Stimulated activated CD8-positive, alpha-beta memory T cell treated with anti-CD3 and anti-CD28 coated beads, Interleukin-12 subunit alpha, Interleukin-12 subunit beta, amount 100 ng/mL, for 24 hours (primary cell): ENCODE results near the gene NIPSNAP3A.

ENCODE experiments used
- DNase-seq: peaks from one replicate; pipeline ENCODE4 v3.0.0-alpha.2; 2020; ENCODE audit errors: extremely low read depth

Gene NIPSNAP3A

DNA sequence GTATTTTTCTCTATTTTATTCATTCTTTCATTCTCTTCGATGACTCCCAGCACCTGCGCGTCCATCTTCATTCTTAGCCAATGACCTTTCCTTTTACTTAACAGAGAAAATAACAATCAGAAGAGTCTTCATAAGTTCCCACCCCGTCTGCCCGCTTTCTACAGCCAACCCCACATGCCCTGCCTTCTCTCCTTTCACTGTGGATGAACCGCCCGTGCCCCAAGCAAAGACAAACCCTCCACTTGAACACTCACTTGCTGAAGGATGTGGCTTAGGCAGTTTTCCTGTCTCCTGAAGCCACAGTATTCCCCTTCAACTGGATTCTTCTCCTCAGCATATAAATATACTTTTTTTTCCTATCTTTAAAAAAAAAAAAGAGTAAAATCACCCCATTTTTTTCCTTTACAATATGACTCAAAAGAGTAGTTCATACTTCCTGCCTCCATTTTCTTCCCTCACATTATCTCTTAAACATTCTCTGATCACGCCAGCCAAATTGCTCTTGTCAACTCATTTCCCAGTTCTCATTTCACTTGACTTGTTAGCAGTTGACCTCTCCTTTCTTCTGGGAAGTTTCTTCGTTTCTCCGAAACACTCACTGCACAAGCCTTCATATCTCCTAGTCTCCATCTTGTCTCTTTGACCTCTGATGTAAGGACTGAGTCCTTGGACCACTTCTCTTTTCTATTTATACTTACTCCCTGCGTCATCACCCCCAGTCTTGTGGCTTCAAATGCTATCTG is 27.5 kb downstream of the NIPSNAP3A start:
- no peak for DNase-seq

DNA sequence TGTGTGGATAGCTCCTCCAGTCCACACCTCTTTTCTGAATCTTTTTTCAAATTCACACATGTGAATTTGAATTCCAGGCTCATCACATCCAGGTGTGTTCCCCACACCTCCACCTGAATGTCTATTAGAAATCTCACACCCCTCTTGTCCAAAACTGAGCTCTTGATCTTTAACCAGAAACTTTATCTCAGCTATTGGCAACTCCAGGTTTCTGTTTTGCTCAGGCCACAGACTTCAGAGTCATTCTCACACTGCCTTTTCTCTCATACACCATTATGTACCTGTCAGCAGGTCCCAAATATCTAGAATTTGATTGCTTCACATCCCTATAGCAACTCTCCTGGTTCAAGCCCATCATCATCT is 28.1 kb downstream of the NIPSNAP3A start:
- DNase-seq, result no peak

DNA sequence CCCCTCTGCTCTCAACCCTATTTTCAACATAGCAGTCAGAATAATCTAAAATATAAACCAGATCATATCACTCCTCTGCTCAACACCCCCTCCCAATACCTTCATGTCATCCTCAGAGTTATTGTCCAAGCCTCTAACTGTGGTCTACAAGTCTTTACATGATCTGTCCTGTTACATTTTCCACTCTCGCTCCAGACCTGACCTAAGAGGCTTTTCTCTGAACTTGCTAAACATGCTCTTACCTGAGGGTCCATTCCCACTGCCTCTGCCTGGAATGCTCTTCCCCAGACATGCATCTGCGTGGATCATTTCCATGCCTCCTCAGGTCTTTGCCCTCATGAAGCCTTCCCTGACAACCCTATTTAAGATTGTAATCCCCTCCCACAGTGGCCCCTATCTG is 28.5 kb downstream of the NIPSNAP3A start:
- no peak for DNase-seq

DNA sequence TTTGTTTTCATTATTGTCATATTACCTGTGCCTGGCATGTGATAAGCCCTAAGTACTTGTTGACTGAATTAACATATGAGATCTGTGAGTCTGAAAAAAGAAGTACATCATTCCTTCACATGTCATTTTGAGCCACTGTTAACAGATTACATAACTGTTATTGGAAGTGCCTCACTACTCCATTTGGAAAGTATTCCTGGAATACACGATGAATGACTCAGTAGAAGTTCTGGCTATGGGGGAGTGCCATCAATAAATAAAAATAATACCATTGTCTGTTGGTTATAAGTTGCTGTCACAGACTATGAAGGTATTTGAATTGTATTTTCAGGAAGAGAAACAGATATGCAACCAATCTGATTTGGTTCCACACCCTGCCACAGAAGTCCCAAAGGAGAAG is 29.3 kb downstream of the NIPSNAP3A start:
- DNase-seq, result no peak

DNA sequence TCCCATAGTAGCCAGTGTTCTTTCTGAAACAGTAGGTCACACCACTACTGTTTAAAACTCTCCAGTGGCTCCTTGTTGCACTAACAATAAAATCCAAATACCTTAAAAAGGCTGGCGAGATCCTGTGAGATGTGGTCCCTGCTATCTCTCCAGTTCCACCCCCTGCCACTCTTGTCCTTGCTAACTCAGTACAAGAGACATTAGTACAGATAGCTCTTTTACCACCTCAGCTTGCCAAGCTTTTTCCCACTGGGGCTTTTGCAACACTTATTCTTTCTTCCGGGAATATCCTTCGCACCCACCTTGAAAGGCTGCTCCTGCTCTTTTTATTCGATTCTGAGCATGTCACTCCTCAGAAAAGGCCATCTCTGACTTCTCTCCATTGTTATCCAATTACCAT is 31.3 kb downstream of the NIPSNAP3A start:
- no peak for DNase-seq

DNA sequence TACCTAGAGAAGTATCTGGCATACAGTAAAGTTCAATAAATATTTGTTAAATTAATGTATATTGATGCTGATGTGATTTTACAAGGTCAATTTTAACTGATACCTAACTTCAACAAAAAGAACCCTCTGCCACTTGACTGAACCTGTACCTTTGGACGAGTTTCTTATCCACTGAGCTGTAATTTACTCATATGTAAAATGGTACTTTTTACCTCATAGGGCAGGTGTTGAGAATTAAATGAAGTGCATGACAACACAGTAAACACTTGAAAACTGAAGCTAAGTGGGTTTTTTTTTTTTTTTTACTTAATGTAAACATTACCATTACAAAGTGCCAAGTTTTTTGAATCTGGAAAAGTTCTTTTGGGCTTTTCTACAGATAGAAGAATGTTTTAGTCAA is 31.9 kb downstream of the NIPSNAP3A start:
- no peak for DNase-seq

DNA sequence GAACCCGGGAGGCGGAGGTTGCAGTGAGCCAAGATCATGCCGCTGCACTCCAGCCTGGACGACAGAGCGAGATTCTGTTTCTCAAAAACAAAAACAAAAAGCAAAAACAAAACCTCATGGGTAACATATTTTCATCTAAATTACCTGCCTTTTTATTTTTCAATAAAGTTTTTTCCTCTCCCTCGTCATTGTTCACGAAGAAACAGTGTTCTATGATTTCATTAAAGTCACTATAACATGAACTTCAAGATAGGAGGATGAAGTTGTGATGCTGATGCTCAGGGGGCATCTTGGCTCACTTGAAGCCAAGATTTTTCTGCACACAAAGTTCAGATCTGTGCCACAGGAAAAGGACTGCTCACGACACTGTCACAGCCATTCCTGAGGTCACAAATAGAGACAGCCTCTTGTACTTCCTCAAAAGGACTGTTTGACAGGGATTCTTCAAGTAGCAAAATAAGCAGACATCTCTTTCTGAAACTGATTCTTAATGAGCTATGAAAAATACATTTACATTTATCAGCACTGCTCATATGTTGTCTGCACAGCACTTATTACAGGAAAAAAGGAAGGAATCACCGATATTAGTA is 32.6 kb downstream of the NIPSNAP3A start:
- DNase-seq, result no peak

DNA sequence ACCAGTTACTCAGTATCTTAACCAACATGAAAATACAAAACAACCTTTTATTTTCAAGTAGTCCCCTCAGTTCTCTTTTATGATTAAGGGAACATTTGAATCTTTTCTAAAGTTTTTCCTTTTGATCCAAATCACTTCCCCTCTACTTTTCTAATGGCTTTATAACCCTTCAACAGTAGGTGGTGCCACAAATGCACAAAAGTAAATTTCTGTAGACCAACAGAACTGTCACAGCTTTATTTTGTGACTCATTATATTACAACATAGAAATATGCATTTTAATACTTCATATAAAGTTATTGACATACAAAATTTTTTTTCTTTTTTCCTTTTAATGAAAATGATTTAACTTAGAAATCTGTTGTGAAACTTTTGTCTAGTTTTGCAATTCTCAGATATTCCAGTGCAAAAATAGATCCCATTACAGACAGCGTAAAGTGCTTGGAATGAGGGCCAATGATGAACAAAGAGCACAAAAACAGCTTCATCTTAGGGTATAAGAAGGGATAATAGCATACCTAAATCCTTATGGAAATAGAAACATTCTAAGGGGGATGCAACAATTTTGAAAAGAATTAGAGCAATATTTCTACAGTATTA is 33.4 kb downstream of the NIPSNAP3A start:
- DNase-seq, result no peak

DNA sequence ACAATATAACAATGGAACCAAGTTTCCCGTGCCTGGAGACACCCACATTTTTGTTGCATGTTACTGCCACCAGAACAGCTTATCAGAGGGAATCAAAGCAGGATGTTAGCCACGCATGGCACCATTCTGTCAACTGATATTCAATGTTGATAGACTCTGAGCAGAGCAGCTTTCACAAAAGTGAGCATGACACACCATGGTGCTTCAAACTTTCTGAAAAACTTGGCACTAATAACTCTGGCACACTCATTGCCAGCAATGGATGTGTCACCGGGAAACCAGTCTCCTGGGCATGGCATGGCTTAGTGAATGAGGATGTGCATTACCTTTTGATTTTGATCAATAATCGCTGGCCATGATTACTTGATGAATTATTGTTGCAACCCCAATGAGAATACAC is 36.1 kb downstream of the NIPSNAP3A start:
- no peak for DNase-seq

DNA sequence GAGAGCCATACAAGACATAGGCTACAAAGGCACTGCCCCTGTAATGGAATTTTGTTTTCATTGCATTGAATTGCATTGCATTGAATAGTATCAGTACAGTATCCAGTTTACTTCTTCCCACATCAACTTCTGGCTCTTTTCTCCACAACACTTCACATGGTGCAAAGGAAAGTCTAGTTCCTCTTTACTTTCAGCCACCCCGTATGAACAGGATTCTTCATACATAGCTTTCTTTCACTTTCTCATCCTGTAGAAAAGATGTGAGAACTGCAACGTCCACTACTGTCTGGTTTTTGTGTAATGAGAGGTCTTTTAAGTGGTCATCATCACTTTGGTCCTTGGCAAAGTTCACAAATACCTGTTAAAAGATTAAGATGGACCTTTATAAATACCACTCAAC is 36.6 kb downstream of the NIPSNAP3A start:
- no peak for DNase-seq

DNA sequence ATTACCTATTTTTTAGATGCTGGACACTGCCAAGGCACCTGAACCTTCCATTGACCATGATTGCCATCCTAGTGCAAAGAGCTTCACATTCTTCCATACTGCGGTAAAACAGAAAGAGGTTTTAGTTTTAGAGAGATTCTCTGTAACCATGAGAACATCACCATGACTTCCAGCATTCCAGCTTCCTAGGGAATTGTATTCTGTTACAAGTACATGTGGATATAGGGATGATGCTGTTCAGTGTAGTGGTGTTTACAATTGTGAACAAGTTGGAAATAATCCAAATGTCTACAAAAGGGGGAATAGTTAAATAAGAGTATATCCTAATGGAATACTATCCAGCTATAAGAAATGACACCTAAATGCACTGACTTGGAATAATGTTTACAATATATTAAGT is 38.8 kb downstream of the NIPSNAP3A start:
- DNase-seq, result no peak

DNA sequence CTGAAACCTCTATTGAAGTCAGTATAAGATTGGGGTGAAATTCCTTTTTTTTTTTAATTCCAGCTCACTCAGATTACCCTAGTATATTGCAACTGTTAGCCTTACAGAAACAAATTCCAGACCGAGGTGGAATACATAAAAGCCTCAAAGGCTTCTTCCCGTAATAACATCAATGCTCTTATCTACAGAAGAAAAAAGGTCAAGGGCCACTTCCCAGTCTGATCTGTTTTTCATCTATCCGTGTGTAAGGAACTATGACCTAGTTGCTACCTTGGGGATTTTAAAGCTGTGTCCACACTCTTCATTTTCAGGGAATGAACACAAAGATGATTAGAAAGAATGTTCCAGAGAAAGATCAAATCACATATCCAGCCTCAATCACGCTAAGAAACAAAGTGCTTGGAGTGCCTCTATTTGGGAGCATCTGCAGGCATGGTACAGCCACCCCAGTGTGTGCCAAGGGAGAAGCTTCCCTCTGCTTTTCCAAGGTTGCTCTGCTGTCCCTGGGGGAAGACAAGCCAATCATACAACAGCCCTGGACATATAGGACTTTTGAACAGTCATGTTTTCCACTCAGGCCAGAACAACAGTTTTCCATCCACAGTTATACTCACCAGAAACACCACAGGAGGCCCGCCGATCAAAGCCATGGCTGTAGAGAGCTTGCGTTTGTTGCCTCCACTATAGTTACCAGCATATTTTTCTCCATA is 40.0 kb downstream of the NIPSNAP3A start:
- DNase-seq, result no peak

DNA sequence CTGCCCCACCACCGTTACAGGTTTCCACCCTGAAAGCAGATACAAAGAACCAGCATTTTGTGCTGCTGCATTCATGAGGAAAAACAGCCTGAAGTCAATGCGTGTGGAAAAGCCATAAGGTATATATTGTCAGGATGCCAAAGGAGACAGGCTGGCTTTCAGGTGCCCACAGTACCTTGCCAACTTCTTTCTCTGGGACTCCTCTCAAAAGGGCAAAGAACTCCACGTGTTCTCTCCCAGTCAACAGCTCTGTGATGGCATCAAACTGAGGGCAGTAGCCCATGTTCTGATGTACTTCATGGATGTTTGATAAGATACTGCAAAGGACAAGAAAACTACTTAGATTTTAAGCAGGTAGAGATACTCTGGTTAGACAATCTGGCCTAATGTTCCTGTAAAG is 40.8 kb downstream of the NIPSNAP3A start:
- no peak for DNase-seq

DNA sequence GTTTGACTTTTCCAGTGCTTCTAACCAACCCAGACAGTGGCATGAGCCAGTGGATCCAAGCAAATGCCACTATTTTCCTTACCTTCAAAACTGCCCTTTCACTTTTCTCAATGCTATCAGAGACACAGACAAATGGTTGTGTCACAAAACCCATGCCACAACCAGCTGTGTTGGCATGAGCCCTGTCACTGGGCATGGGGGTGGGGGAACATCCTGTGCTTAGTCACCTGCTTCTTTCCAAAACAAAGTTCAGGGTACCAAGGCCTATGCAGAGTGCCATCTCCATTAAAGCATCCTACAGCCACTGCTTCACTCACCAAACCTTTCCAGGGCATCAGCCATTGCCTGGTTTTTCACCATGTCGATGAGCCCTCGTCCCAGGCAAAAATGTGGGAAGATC is 46.6 kb downstream of the NIPSNAP3A start:
- no peak for DNase-seq

DNA sequence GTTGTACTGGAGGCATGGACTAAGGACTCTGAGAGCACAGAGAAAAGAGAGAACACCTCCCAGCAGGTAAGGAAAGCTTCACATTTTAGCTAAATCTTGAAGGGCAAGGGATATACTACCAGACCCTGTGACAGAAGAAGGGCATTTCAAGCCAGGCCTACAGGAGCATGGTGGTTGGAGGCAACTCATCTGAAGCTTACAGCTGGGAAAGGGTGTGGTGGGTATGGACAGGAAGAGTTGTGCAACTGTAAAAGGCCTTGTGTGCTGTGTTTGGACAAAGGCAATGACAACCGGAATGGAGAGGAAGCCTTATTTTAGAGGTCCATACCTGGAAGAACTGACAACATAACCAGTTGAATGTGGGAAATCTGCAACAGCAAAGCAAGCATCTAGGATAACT is 47.6 kb downstream of the NIPSNAP3A start:
- no peak for DNase-seq

DNA sequence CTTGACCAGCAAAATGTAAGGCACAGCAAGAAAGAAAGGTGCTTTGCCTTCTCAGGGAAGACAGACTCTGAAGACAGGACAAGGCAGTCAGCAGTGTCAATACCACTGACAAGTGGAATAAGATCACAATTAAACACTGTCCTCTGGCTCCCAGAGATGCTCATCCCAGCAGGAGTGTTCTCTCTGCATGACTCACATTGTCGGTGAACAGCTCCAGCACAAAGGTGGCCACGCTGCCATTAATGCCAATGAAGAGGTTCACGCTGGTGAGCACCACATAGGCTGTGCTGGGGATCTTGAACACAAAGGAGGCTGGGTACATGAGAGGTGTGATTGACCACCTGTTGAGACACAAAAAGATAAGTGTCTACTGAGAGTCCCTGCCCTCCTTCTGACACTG is 48.4 kb downstream of the NIPSNAP3A start:
- no peak for DNase-seq

DNA sequence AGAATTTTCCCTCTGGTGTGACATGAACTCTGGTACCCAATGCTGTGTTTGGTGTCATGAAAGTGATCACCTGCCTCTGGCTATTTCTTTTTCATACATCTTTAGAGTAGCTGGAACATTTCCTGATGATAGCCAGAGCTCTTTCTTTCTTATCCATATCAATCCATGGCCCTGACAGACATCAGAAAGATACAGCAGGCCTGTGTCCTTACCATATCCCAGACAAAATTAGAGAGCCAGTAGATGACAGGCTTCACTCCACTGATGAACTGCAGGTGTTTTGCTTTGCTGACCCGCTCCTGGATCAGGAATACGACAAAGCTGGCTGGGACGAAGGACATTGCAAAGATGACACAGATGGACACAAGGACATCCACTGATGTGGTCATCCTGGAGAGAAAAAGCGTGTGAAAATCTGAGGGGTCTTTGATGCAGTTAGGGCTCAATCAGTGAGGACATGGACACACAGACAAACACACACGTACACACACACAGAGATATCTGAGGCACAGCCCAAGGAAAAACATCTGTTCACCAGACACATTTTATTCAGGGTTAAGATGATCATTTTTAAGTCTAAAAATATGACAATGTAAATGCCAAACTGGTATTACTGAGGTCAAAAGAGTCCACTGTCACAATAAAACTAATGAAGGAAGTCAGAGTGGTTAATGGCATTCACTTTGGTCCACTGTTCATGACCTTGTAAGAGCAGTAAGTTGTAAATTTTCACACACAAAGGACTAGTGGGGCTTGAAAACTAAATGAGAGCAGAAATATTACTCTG is 50.9 kb downstream of the NIPSNAP3A start:
- no peak for DNase-seq

DNA sequence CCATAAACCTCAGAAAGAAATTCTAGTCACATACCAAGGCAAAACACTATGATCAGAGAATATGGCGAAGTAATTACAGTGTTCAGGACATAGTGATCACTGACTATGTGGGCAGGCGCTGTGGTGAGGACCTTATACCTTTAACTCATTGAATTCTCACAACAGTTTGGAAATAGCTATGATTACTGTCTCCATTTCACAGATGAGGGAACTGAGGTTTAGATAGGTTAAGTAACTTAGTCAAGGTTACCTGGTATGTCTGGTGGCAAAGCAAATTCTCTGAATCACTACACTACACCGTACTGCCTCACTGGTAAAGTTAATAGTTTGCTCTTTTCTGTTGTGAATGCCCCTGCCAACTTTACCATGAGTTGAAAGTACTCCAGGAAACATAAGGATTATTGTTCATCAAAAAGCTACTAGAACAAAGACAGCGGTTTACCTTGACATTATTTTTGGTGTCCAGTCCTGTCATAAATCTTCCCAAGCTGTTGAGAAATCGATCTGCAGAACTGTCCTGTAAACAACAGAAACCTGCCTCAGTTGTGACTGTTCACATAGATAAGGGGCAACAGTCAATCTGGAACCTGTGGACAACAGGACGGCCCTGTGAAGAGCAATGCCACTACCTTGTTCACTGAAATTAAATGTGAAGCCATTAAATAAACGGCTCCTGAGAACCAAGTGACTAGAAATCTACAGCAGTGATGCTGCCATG is 52.7 kb downstream of the NIPSNAP3A start:
- DNase-seq, result no peak

DNA sequence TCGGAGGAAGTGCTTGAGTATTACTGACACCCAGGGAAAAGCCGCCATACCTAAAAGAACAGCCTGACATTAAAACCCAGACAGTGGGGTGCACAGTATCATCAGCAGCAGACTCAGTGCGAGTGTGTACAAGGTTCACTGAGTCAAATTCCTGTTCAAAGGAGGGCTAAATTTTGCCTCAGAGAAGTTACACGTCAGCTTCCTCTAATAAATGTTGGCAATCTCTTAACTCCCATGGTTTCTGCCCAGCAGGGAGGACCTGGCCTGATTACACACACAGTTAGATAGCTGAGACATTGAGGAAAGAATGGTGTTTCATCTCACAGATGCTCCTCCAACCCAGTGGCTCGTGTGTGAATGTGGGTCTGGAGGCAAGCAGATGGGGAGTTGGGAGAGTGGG is 54.6 kb downstream of the NIPSNAP3A start:
- DNase-seq, result no peak

DNA sequence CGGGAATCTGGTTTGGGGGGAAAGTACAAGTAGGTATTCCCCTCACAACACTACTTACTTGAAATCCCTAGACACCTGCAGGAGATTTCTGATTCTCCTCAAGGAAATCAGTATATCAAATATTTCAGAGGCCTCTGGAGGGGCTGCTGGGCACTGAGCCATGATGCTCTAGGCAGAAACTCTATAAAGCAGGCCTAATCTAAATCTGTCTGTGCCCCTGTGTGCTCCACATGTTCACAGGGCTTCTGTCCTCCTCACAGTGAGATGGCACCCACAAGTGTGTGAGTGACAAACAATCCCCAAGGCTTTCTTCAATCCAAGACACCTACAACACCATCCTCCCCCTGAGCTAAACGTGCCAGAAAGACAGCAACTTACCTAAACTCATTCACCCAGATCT is 55.4 kb downstream of the NIPSNAP3A start:
- DNase-seq, result no peak

DNA sequence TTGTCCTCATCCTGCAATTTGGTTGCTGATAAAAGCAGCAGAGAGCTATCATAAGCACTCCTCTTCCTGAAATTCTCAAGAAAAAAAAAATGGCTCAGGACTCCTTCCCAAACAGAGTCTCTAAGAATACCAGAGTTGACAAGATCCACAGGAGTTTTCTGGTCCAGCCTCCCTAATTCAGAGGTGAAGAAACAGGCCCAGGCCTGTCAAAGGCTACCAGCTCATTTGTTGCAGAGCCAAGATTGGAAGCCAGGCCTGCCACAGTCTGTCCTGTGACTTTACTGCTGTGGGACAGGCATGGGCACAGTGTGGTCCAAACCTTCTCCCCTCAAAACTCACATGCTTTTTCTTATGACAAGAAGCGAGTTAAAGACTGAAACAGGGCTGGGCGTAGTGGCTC is 58.0 kb downstream of the NIPSNAP3A start:
- no peak for DNase-seq
